A549 (cell line): ENCODE measurements around the gene IPO5. TPM values are rescaled to one million over a fixed set of nuclear protein-coding genes. Genes with fewer than 3 reads are reported as not detected.

Experiments used
- ATAC-seq, 2 experiments: fragments of 200-7000 bp in 1 of 2; fragments of >200 bp in 1 of 2; cut with Nextera tagmentation in 1 of 2; cut with Tn5 transposase in 1 of 2; 3 replicates each; pipeline versions ENCODE4 v1.8.0 to v1.9.1; 2018 to 2020; ENCODE audit warnings: mild to moderate bottlenecking in 1 of 2, moderate library complexity in 1 of 2
- CTCF ChIA-PET: fragments of 300-600 bp; sonication (Branson Sonifier 250); formaldehyde crosslinking; extraction: SDS; loops from one replicate; lab custom pipeline; 2021; ENCODE audit warnings: antibody characterized with exemption, inconsistent platforms; lab: Yijun Ruan, JAX
- POLR2A ChIA-PET: fragments of 350-600 bp; formaldehyde crosslinking; extraction: SDS; loops from one replicate; lab custom pipeline; 2021; ENCODE audit warnings: antibody characterized with exemption, inconsistent platforms; lab: Yijun Ruan, JAX
- DNase-seq, 2 experiments: peaks; one replicate each; pipeline versions ENCODE4 v3.0.0 to v3.0.0-alpha.2; 2011 to 2016; ENCODE audit warnings: low read depth in 1 of 2, low spot score in 1 of 2
- FAIRE-seq: peaks from 2 replicates; lab custom pipeline; 2011; peaks lifted over from hg19 to GRCh38; lab: Jason Lieb, UNC
- H3K27ac ChIP-seq, 2 experiments: fragments of >200 bp; sonication (Bioruptor Twin); formaldehyde crosslinking; 3 replicates each; pipeline ENCODE4 v1.5.1; 2016 to 2017
- H3K4me1 ChIP-seq: fragments of >200 bp; sonication (Bioruptor Twin); formaldehyde crosslinking; 3 replicates; pipeline ENCODE4 v1.6.1; 2016
- H3K4me2 ChIP-seq: fragments of >200 bp; sonication (Bioruptor Twin); formaldehyde crosslinking; 3 replicates; pipeline ENCODE4 v1.6.1; 2016
- H3K4me3 ChIP-seq: fragments of >200 bp; sonication (Bioruptor Twin); formaldehyde crosslinking; 3 replicates; pipeline ENCODE4 v1.5.1; 2016
- H3K9me3 ChIP-seq: fragments of >200 bp; sonication (Bioruptor Twin); formaldehyde crosslinking; 3 replicates; pipeline ENCODE4 v1.6.1; 2016
- ATOH8 ChIP-seq: fragments of 250-450 bp; sonication (Bioruptor Pico); IDR thresholded peaks from 2 replicates; pipeline ENCODE4 v1.5.0; 2020; ENCODE audit warnings: low read depth, mild to moderate bottlenecking, moderate library complexity
- BHLHE40 ChIP-seq: IDR thresholded peaks from 2 replicates; pipeline ENCODE4 v1.6.1; 2012; ENCODE audit warnings: low read depth, low read length, inconsistent platforms
- CBX2 ChIP-seq: fragments of 200-600 bp; sonication (generic); IDR thresholded peaks from 2 replicates; pipeline ENCODE4 v1.6.1; 2016; ENCODE audit warnings: low read depth, mild to moderate bottlenecking, borderline replicate concordance
- CEBPB ChIP-seq, 2 experiments: fragments of >200 bp in 1 of 2; sonication (Bioruptor Twin) in 1 of 2; formaldehyde crosslinking in 1 of 2; IDR thresholded peaks; 2 replicates each; pipeline ENCODE4 v1.6.1; 2012 to 2016
- CHD4 ChIP-seq: fragments of 200-600 bp; sonication (generic); IDR thresholded peaks from 2 replicates; pipeline ENCODE4 v1.6.1; 2016; ENCODE audit warnings: antibody characterized with exemption, mild to moderate bottlenecking, borderline replicate concordance
- CTCF ChIP-seq: fragments of >200 bp; sonication (Bioruptor Twin); formaldehyde crosslinking; IDR thresholded peaks from 3 replicates; pipeline ENCODE4 v1.5.1; 2016
- EHF ChIP-seq: fragments of 250-450 bp; sonication (Bioruptor Pico); IDR thresholded peaks from 2 replicates; pipeline ENCODE4 v1.5.0; 2020; ENCODE audit warnings: mild to moderate bottlenecking
- ELK1 ChIP-seq: fragments of 150-350 bp; IDR thresholded peaks from 2 replicates; pipeline ENCODE4 v1.6.1; 2014; ENCODE audit warnings: low read depth, mild to moderate bottlenecking, low read length
- EP300 ChIP-seq, 2 experiments: fragments of >200 bp; sonication (Bioruptor Twin); formaldehyde crosslinking; IDR thresholded peaks; 2 replicates in 1 of 2; 3 replicates in 1 of 2; pipeline ENCODE4 v1.6.1; 2016 to 2017
- FOSB ChIP-seq: fragments of 250-450 bp; sonication (Bioruptor Pico); IDR thresholded peaks from 2 replicates; pipeline ENCODE4 v1.5.0; 2020; ENCODE audit warnings: mild to moderate bottlenecking, moderate library complexity
- FOXS1 ChIP-seq: fragments of 250-450 bp; sonication (Bioruptor Pico); IDR thresholded peaks from 2 replicates; pipeline ENCODE4 v1.5.0; 2020; ENCODE audit warnings: mild to moderate bottlenecking, moderate library complexity
- HES2 ChIP-seq: fragments of >200 bp; sonication (Bioruptor Twin); formaldehyde crosslinking; IDR thresholded peaks from 2 replicates; pipeline ENCODE4 v1.6.1; 2016
- HEYL ChIP-seq: fragments of 250-450 bp; sonication (Bioruptor Pico); IDR thresholded peaks from 2 replicates; pipeline ENCODE4 v1.8.0; 2021; ENCODE audit warnings: mild to moderate bottlenecking, moderate library complexity
- HMGXB4 ChIP-seq: fragments of 250-450 bp; sonication (Bioruptor Pico); IDR thresholded peaks from 2 replicates; pipeline ENCODE4 v1.5.0; 2021; ENCODE audit warnings: mild to moderate bottlenecking, moderate library complexity, borderline replicate concordance
- JUN ChIP-seq, 2 experiments: fragments of >200 bp; sonication (Bioruptor Twin); formaldehyde crosslinking; IDR thresholded peaks; 2 replicates in 1 of 2; 3 replicates in 1 of 2; pipeline ENCODE4 v1.6.1; 2016 to 2017
- JUNB ChIP-seq: fragments of >200 bp; sonication (Bioruptor Twin); formaldehyde crosslinking; IDR thresholded peaks from 2 replicates; pipeline ENCODE4 v1.6.1; 2016
- KDM1A ChIP-seq: fragments of 200-600 bp; sonication (generic); IDR thresholded peaks from 2 replicates; pipeline ENCODE4 v1.6.1; 2016; ENCODE audit warnings: low read depth, mild to moderate bottlenecking
- KDM5A ChIP-seq: fragments of 200-600 bp; sonication (generic); IDR thresholded peaks from 2 replicates; pipeline ENCODE4 v1.6.1; 2016; ENCODE audit warnings: antibody characterized with exemption, mild to moderate bottlenecking
- MAX ChIP-seq: IDR thresholded peaks from 2 replicates; pipeline ENCODE4 v1.6.1; 2012
- MAZ ChIP-seq: fragments of 150-350 bp; IDR thresholded peaks from 2 replicates; pipeline ENCODE4 v1.6.1; 2014; ENCODE audit warnings: antibody characterized with exemption, low read depth, low read length, borderline replicate concordance
- POLR2A ChIP-seq: IDR thresholded peaks from 2 replicates; pipeline ENCODE4 v1.6.1; 2012; ENCODE audit warnings: mild to moderate bottlenecking, low read length
- RARB ChIP-seq: fragments of 250-450 bp; sonication (Bioruptor Pico); IDR thresholded peaks from 2 replicates; pipeline ENCODE4 v1.8.0; 2021; ENCODE audit warnings: mild to moderate bottlenecking, moderate library complexity
- RFX5 ChIP-seq: fragments of 450-650 bp; IDR thresholded peaks from 2 replicates; pipeline ENCODE4 v1.7.1; 2014; ENCODE audit warnings: antibody characterized with exemption, mild to moderate bottlenecking, moderate library complexity
- RNF2 ChIP-seq: fragments of 200-600 bp; sonication (generic); IDR thresholded peaks from 2 replicates; pipeline ENCODE4 v1.6.1; 2016; ENCODE audit warnings: low read depth, mild to moderate bottlenecking, antibody characterized with exemption, moderate library complexity, borderline replicate concordance
- SREBF2 ChIP-seq: fragments of 450-650 bp; IDR thresholded peaks from 2 replicates; pipeline ENCODE4 v1.6.1; 2014; ENCODE audit warnings: mild to moderate bottlenecking, moderate library complexity
- TFCP2L1 ChIP-seq: fragments of 250-450 bp; sonication (Bioruptor Pico); IDR thresholded peaks from 2 replicates; pipeline ENCODE4 v1.5.0; 2021; ENCODE audit warnings: mild to moderate bottlenecking
- USF2 ChIP-seq: fragments of 450-650 bp; IDR thresholded peaks from 2 replicates; pipeline ENCODE4 v1.6.1; 2014; ENCODE audit warnings: antibody characterized with exemption
- whole genome bisulfite sequencing: methylation state at CpG from one replicate; pipeline ENCODE4 v1.1.6; 2017; ENCODE audit errors: missing lambda C conversion rate; 5-methylcytosine and 5-hydroxymethylcytosine counted together
- polyA plus RNA-seq, 4 experiments: library from polyadenylated mRNA; depleted of rRNA in 3 of 4; stranded (reverse); fragments of >200 nt; fragmentation: RNase III in 1 of 4; extraction: RNeasy Plus Mini Kit Qiagen cat#74134 plus additional on column Dnase treatment in 1 of 4; gene quantifications; 2 replicates in 3 of 4; 3 replicates in 1 of 4; pipeline ENCODE4 v1.2.3, GENCODE V29; 2011 to 2017

IPO5 gene
- polyA plus RNA-seq, 2 of the 4 experiments (the other 2 are of a cell fraction) = 98.4 to 166 TPM

GRCh38 chr13:98059276-98059675 is 105.8 kb downstream of the IPO5 start:
- DNase-seq (no peak), ATAC-seq (no peak; a peak in 1 of 6 replicates), FAIRE-seq (no peak)
- no peak overlapping the region for H3K4me3 ChIP-seq
- 71% methylated on average over 7 of the region's 7 CpGs for WGBS
- no peak overlapping the region for H3K4me2 ChIP-seq
- ChIA-PET CTCF (interaction anchor here (0.9 kb wide), 1 partner anchor 26 kb away, joined by 4 read pairs; no protein-coding TSS in a partner anchor), POLR2A (no interaction called here)
- H3K4me1 ChIP-seq = no peaks in the 10 kb centered on the region
- no peak overlapping the region for H3K27ac ChIP-seq
- TF ChIP-seq CBX2 (no peak), MAX (no peak), CEBPB (IDR thresholded peaks at IDR 0.05) (no peak), HMGXB4 (CRISPR knock-in tag) (no peak), FOSB (no peak), KDM1A (no peak), CHD4 (no peak), KDM5A (no peak), BHLHE40 (no peak), SREBF2 (no peak), USF2 (no peak), MAZ (no peak), EP300 (IDR thresholded peaks at IDR 0.05) (no peak), JUN (IDR thresholded peaks at IDR 0.05) (no peak)
- H3K9me3 ChIP-seq = no peaks in the 10 kb centered on the region

- POLR2A ChIA-PET = no interaction called here
- DNase-seq (no peak), FAIRE-seq (no peak), ATAC-seq (no peak)
- Histone ChIP-seq H3K4me3 (no peak overlapping the region), H3K4me1 (no peaks in the 10 kb centered on the region), H3K27ac (no peak overlapping the region), H3K9me3 (no peaks in the 10 kb centered on the region), H3K4me2 (no peak overlapping the region)
- TF ChIP-seq SREBF2 (no peak), EP300 (IDR thresholded peaks at IDR 0.05) (no peak), HEYL (CRISPR knock-in tag) (no peak), HES2 (no peak), CTCF (no peak), FOXS1 (CRISPR knock-in tag) (no peak)
- 94% methylated on average over 3 of the region's 3 CpGs for WGBS
- CTCF ChIA-PET = no interaction called here
Observed at GRCh38 chr13:98060282-98060681, 106.8 kb downstream of the IPO5 start.

- Histone ChIP-seq H3K4me1 (no peaks in the 10 kb centered on the region), H3K9me3 (no peaks in the 10 kb centered on the region), H3K27ac (no peak overlapping the region)
- no peak for FAIRE-seq
- POLR2A ChIA-PET = no interaction called here
- CTCF ChIA-PET = no interaction called here
- WGBS = 86% methylated on average over 1 of the region's 1 CpG
- TF ChIP-seq RFX5 (no peak), JUNB (no peak), ELK1 (no peak), BHLHE40 (no peak), EP300 (IDR thresholded peaks at IDR 0.05) (no peak), POLR2A (no peak), TFCP2L1 (CRISPR knock-in tag) (no peak), EHF (CRISPR knock-in tag) (no peak), RNF2 (no peak), FOSB (no peak), ATOH8 (no peak), RARB (CRISPR knock-in tag) (no peak), MAX (no peak)
- TF ChIP-seq, all 56 proteins: peak for 0
- no peak for ATAC-seq
- Histone ChIP-seq H3K4me2 (no peak overlapping the region), H3K4me3 (no peak overlapping the region)
- DNase-seq = no peak
Observed at GRCh38 chr13:98065468-98065867, 112.0 kb downstream of the IPO5 start.
